HEK293 (cell line): ENCODE data around the gene BORCS6.

Experiments
- CTCF ChIA-PET: fragments of 350-600 bp; formaldehyde crosslinking; extraction: SDS; loops from one replicate; lab custom pipeline; 2021; ENCODE audit warnings: antibody characterized with exemption; lab: Yijun Ruan, JAX
- POLR2A ChIA-PET: fragments of 300-600 bp; formaldehyde crosslinking; extraction: SDS; loops from one replicate; lab custom pipeline; 2020; ENCODE audit warnings: antibody characterized with exemption, inconsistent platforms; lab: Yijun Ruan, JAX
- H3K27ac ChIP-seq: fragments of 200-500 bp; sonication (Bioruptor generic); 2 replicates; pipeline ENCODE4 v1.5.1; 2014; ENCODE audit warnings: low read depth, low read length, control low read depth, inconsistent platforms; ENCODE audit errors: extremely low read depth
- H3K36me3 ChIP-seq, 2 experiments: fragments of 200-500 bp in 1 of 2; sonication (Bioruptor generic) in 1 of 2; 1 replicate in 1 of 2; 2 replicates in 1 of 2; pipeline ENCODE4 v1.5.1; 2014 to 2017; ENCODE audit warnings: inconsistent platforms in 2 of 2, low read length in 2 of 2; ENCODE audit not compliant: control insufficient read depth in 2 of 2, insufficient read depth in 1 of 2
- H3K4me1 ChIP-seq: fragments of 200-500 bp; sonication (Bioruptor generic); 2 replicates; pipeline ENCODE4 v1.5.1; 2014; ENCODE audit warnings: mild to moderate bottlenecking, low read length, inconsistent platforms; ENCODE audit not compliant: control insufficient read depth, insufficient read depth
- H3K4me3 ChIP-seq: 2 replicates; pipeline ENCODE4 v1.5.1; 2011; ENCODE audit warnings: low read depth, mild to moderate bottlenecking, control low read depth, low read length, moderate library complexity
- H3K9me3 ChIP-seq: fragments of 200-500 bp; sonication (Bioruptor generic); 2 replicates; pipeline ENCODE4 v1.5.1; 2014; ENCODE audit warnings: low read depth, low read length, inconsistent platforms; ENCODE audit not compliant: control insufficient read depth, insufficient read depth
- BCL11A ChIP-seq: fragments of 450-650 bp; formaldehyde crosslinking; IDR thresholded peaks from 2 replicates; pipeline ENCODE4 v1.5.1; 2016; ENCODE audit warnings: low read depth, missing biosample characterization, missing genetic modification characterization
- CTCF ChIP-seq: fragments of 450-650 bp; formaldehyde crosslinking; IDR thresholded peaks from 2 replicates; pipeline ENCODE4 v1.5.1; 2016; ENCODE audit warnings: missing biosample characterization, missing genetic modification characterization
- HOXD13 ChIP-seq: sonication (generic); formaldehyde crosslinking; IDR thresholded peaks from 2 replicates; pipeline ENCODE4 v1.8.0; 2022; ENCODE audit warnings: missing genetic modification reagents, borderline replicate concordance
- INSM2 ChIP-seq: fragments of 450-650 bp; formaldehyde crosslinking; IDR thresholded peaks from 2 replicates; pipeline ENCODE4 v1.5.1; 2016; ENCODE audit warnings: missing biosample characterization, missing genetic modification characterization
- PRDM2 ChIP-seq: fragments of 450-650 bp; formaldehyde crosslinking; IDR thresholded peaks from 2 replicates; pipeline ENCODE4 v1.5.1; 2016; ENCODE audit warnings: missing biosample characterization, missing genetic modification characterization, borderline replicate concordance
- REPIN1 ChIP-seq: fragments of 450-650 bp; formaldehyde crosslinking; IDR thresholded peaks from 2 replicates; pipeline ENCODE4 v1.5.1; 2017; ENCODE audit warnings: missing biosample characterization, missing genetic modification characterization, low read depth
- SETDB1 ChIP-seq: IDR thresholded peaks from one replicate; pipeline ENCODE4 v1.6.1; 2017; ENCODE audit warnings: mild to moderate bottlenecking, low read length, moderate library complexity, mixed read lengths; ENCODE audit not compliant: insufficient read length
- YY2 ChIP-seq: fragments of 450-650 bp; formaldehyde crosslinking; IDR thresholded peaks from 2 replicates; pipeline ENCODE4 v1.5.1; 2016; ENCODE audit warnings: missing biosample characterization, missing genetic modification characterization
- ZBTB20 ChIP-seq: fragments of 450-650 bp; formaldehyde crosslinking; IDR thresholded peaks from 2 replicates; pipeline ENCODE4 v1.5.1; 2016; ENCODE audit warnings: missing biosample characterization, missing genetic modification characterization
- ZIC2 ChIP-seq: fragments of 450-650 bp; formaldehyde crosslinking; IDR thresholded peaks from 2 replicates; pipeline ENCODE4 v1.5.1; 2016; ENCODE audit warnings: missing biosample characterization, missing genetic modification characterization
- ZNF114 ChIP-seq: fragments of 450-650 bp; formaldehyde crosslinking; IDR thresholded peaks from 2 replicates; pipeline ENCODE4 v1.5.0; 2017; ENCODE audit warnings: missing biosample characterization, missing genetic modification characterization
- ZNF121 ChIP-seq: fragments of 450-650 bp; formaldehyde crosslinking; IDR thresholded peaks from 2 replicates; pipeline ENCODE4 v1.5.1; 2016; ENCODE audit warnings: missing biosample characterization, missing genetic modification characterization
- ZNF184 ChIP-seq: fragments of 450-650 bp; IDR thresholded peaks from 2 replicates; pipeline ENCODE4 v1.5.1; 2018; ENCODE audit warnings: missing biosample characterization, mild to moderate bottlenecking, missing genetic modification characterization
- ZNF274 ChIP-seq, 2 experiments: fragments of 200-500 bp in 1 of 2; fragments of 450-650 bp in 1 of 2; sonication (Bioruptor generic) in 1 of 2; formaldehyde crosslinking in 1 of 2; IDR thresholded peaks; 2 replicates each; pipeline versions ENCODE4 v1.5.1 to v1.6.1; 2014 to 2016; ENCODE audit warnings: borderline replicate concordance in 1 of 2, inconsistent platforms in 1 of 2, low read length in 1 of 2, missing biosample characterization in 1 of 2, missing genetic modification characterization in 1 of 2
- ZNF335 ChIP-seq: fragments of 450-650 bp; formaldehyde crosslinking; conservative IDR thresholded peaks from 2 replicates; pipeline ENCODE4 v1.5.1; 2016; ENCODE audit warnings: missing biosample characterization, missing genetic modification characterization
- ZNF341 ChIP-seq: fragments of 450-650 bp; formaldehyde crosslinking; IDR thresholded peaks from 2 replicates; pipeline ENCODE4; 2016; ENCODE audit warnings: low read depth, missing biosample characterization, missing genetic modification characterization
- ZNF366 ChIP-seq: fragments of 450-650 bp; formaldehyde crosslinking; conservative IDR thresholded peaks from 2 replicates; pipeline ENCODE4 v1.5.1; 2016; ENCODE audit warnings: missing biosample characterization, missing genetic modification characterization
- ZNF404 ChIP-seq: fragments of 450-650 bp; formaldehyde crosslinking; IDR thresholded peaks from 2 replicates; pipeline ENCODE4 v1.5.1; 2017; ENCODE audit warnings: missing biosample characterization, missing genetic modification characterization
- ZNF488 ChIP-seq: fragments of 450-650 bp; formaldehyde crosslinking; IDR thresholded peaks from 2 replicates; pipeline ENCODE4 v1.5.1; 2016; ENCODE audit warnings: missing biosample characterization, missing genetic modification characterization
- ZNF510 ChIP-seq: fragments of 450-650 bp; formaldehyde crosslinking; IDR thresholded peaks from 2 replicates; pipeline ENCODE4 v1.5.1; 2018; ENCODE audit warnings: mild to moderate bottlenecking, missing genetic modification characterization, missing biosample characterization; ENCODE audit not compliant: insufficient replicate concordance
- ZNF530 ChIP-seq: fragments of 450-650 bp; formaldehyde crosslinking; IDR thresholded peaks from 2 replicates; pipeline ENCODE4 v1.5.1; 2016; ENCODE audit warnings: low read depth, missing biosample characterization, missing genetic modification characterization
- ZNF580 ChIP-seq: fragments of 450-650 bp; formaldehyde crosslinking; IDR thresholded peaks from 2 replicates; pipeline ENCODE4 v1.5.1; 2016; ENCODE audit warnings: missing biosample characterization, missing genetic modification characterization
- ZNF610 ChIP-seq: fragments of 450-650 bp; formaldehyde crosslinking; IDR thresholded peaks from 2 replicates; pipeline ENCODE4 v1.5.1; 2016; ENCODE audit warnings: missing biosample characterization, missing genetic modification characterization, borderline replicate concordance
- ZNF623 ChIP-seq: fragments of 450-650 bp; formaldehyde crosslinking; IDR thresholded peaks from 2 replicates; pipeline ENCODE4 v1.5.1; 2016; ENCODE audit warnings: missing biosample characterization, missing genetic modification characterization
- ZNF654 ChIP-seq: fragments of 450-650 bp; formaldehyde crosslinking; IDR thresholded peaks from 2 replicates; pipeline ENCODE4 v1.5.1; 2016; ENCODE audit warnings: low read depth, missing biosample characterization, missing genetic modification characterization
- ZNF677 ChIP-seq: fragments of 450-650 bp; IDR thresholded peaks from 2 replicates; pipeline ENCODE4 v1.5.0; 2018; ENCODE audit warnings: missing biosample characterization, mild to moderate bottlenecking, missing genetic modification characterization, moderate library complexity
- ZNF830 ChIP-seq: fragments of 450-650 bp; IDR thresholded peaks from 2 replicates; pipeline ENCODE4 v1.5.0; 2018; ENCODE audit warnings: missing biosample characterization, missing genetic modification characterization, low read depth, mild to moderate bottlenecking, moderate library complexity

The BORCS6 gene

GRCh38 chr17:8210761-8211458 lies 20.9 kb upstream of the BORCS6 start:
- CTCF ChIA-PET: interaction anchor here (0.6 to 2.4 kb wide), 12 partner anchors 8 to 307 kb away, joined by 3 to 10 read pairs (median 6); partner anchors contain the start of gene CTC1
- Histone ChIP-seq H3K9me3 (no peaks in the 10 kb centered on the region), H3K4me3 (peak overlapping the region; percentile 76), H3K27ac (peak overlapping the region; percentile 91), H3K36me3 (peaks cover 25 to 34% of the 10 kb centered on the region in 2 experiments), H3K4me1 (peaks cover 8% of the 10 kb centered on the region)
- POLR2A ChIA-PET: interaction anchor here (0.6 to 16.4 kb wide), 27 partner anchors 11 to 360 kb away, joined by 3 to 394 read pairs (median 6); partner anchors contain the start of genes BORCS6, CTC1, HES7 and KRABD2
- TF ChIP-seq CTCF (no peak), ZBTB20 (peak; percentile 82), ZNF404 (tag by site-specific recombination) (no peak), ZNF610 (tag by site-specific recombination) (no peak), ZNF580 (tag by site-specific recombination) (peak; percentile 40; the same call in 1 of the 2 replicates), ZNF488 (tag by site-specific recombination) (no peak), ZNF510 (tag by site-specific recombination) (no peak), ZNF530 (no peak), REPIN1 (no peak), SETDB1 (no peak), YY2 (tag by site-specific recombination) (no peak), HOXD13 (CRISPR knock-in tag) (no peak), ZNF121 (tag by site-specific recombination) (0 out of 2 replicates have a peak, but pooled peaks have one; percentile 16), ZNF341 (tag by site-specific recombination) (0 out of 2 replicates have a peak, but pooled peaks have one; percentile 19), ZNF623 (no peak), INSM2 (peak; percentile 78), ZNF114 (no peak), ZNF830 (tag by site-specific recombination) (no peak), PRDM2 (no peak), ZNF366 (peak; percentile 84), ZNF335 (tag by site-specific recombination) (peak; percentile 97), ZIC2 (no peak), BCL11A (tag by site-specific recombination) (no peak), ZNF677 (tag by site-specific recombination) (no peak), ZNF274 (IDR thresholded peaks at IDR 0.05; ENCODE audit: low read length) (no peak), ZNF274 (tag by site-specific recombination; IDR thresholded peaks at IDR 0.05; ENCODE audit: borderline replicate concordance) (no peak), ZNF184 (tag by site-specific recombination) (0 out of 2 replicates have a peak, but pooled peaks have one; percentile 43), ZNF654 (tag by site-specific recombination) (no peak)
